NCI-H187 treated with DMSO at 0.1 percent for 48 hours (cell line): ENCODE data around the gene JCAD.

ENCODE experiments used
- DNase-seq: peaks from one replicate; lab custom pipeline; 2025; lab: John Stamatoyannopoulos, UW

Gene JCAD

GRCh38 chr10:30046476-30046875 is 12.9 kb downstream of the JCAD start:
- no peak for DNase-seq

DNA sequence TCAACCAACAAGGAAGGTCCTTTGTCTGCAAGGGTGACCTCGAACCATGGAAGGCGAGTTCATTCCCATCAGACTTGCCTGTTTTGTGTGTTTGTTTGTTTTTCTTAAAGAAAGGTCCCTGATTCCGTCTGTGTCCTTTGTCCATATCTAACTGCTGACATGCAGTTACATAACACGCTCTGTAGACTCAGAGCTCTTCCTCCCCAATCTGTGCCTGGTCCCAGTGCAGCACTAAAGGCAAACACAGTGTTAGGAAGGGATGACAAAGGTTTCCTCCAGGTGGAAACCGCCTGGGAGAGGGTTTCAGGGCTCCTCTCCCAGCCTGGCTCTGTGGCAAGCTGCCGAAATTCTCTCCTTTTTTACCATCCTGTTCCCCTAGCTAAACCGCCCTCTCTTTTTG is 13.4 kb downstream of the JCAD start:
- DNase-seq, result no peak

GRCh38 chr10:30043476-30044270 is 15.7 kb downstream of the JCAD start:
- no peak for DNase-seq

- DNase-seq, result no peak
Measured at GRCh38 chr10:30042820-30043219, 16.6 kb downstream of the JCAD start.

DNA sequence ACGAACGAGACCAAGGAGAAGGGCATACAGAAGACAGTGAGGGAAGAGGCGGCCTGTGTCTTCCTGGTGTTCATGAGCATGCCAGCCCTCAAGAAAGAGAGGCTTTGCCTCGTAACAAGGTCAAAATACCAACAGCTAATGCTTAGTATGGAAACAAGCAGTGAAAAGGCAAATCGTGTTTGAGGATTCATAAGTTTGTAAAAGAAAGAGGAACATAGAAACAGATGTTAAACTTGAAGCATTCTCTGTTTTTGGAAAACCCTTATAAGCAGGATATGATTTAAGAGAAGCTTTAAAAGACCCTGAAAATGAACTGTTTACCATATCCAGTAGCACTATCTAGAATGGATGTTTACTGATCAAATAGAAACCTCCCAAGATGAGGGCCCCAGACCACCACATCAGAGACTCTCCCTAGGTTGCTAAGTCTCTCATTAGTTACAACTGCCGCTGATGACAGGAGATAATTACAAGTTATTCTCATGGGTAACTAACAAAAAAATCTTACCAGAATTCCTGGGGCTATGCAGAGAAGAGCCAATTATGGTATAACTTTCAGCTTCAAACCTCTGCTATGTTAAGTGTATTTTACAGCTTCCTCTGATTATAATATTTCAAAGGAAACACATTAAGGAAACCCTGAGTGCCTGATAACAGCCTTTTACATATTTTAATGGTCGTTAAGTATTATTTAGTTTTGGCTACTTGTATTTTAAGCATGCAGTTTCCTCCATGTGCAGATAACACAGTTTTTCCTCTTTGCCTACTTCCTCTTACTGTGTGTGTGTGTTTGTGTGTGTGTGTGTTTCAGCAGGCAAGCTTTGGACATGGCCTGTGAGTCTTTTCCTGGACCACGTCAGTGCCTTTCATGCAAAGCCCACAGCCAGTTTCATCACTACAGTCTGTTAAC is 17.9 kb downstream of the JCAD start:
- no peak for DNase-seq

GRCh38 chr10:30040597-30040996 is 18.8 kb downstream of the JCAD start:
- no peak for DNase-seq

- no peak for DNase-seq
Measured at GRCh38 chr10:30039988-30040387, 19.4 kb downstream of the JCAD start.

DNA sequence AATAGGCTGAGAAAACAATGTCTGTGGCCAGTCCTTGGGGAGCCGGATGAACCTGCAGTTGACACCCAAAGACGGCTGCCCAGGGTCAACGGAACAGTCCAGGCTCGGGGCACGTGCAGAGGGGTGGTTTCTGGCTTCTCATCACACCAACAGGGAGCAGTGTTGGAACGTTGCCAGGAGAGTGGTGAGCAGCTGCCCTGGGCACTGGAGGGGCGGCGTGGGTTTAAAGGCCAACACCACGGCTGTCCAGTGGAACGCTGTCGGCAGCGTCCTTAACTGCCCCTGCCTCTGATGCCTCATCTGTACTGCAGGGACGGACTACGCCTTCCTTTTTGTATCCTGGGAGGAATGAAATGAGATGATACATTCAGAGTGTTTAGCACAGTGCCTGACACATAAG is 19.8 kb downstream of the JCAD start:
- DNase-seq, result no peak

DNA sequence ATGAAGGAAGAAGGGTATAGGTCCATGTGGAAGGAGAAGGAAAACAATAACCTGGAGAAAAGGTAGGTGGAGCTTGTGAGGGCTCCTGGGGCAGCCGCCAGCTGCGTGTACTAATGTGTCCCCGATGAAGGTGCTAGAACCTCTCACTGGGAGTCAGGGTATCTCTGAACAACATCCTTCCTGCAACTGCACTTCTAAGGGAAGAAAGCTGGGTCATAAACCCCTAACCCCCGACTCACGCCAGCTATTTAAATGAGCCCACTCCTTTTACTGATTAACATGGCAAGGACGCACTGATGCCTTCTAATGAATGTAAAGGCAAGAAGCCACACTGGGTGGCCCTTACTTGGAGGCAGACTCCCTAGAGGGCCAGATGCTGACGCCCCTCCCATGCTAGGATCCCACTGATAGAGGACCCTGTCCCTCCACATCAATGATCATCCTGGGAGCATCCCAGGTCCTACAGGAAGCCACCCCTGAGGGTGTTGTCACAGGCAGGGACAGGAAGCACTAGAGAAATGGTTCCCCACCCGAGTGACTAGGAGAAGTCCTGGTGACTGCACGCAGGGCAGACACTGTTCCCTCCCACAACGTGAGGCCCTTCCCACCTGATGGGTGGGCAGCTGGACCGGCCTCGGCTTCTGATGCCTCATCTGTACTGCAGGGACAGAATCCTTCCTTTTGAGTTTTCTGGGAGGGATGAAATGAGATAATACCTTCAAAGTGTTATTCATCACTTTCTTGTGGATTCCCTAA is 20.4 kb downstream of the JCAD start:
- DNase-seq, result no peak

GRCh38 chr10:30037620-30038336 is 21.6 kb downstream of the JCAD start:
- no peak for DNase-seq

GRCh38 chr10:30036811-30037210 is 22.6 kb downstream of the JCAD start:
- no peak for DNase-seq

GRCh38 chr10:30036341-30036740 is 23.0 kb downstream of the JCAD start:
- DNase-seq, result no peak

- DNase-seq, result no peak
Measured at GRCh38 chr10:30034433-30035137, 24.8 kb downstream of the JCAD start.

GRCh38 chr10:30032125-30032524 is 27.3 kb downstream of the JCAD start:
- DNase-seq, result no peak

- no peak for DNase-seq
Measured at GRCh38 chr10:30029872-30030256, 29.5 kb downstream of the JCAD start.

- DNase-seq, result no peak
Measured at GRCh38 chr10:30029164-30029871, 30.1 kb downstream of the JCAD start.

DNA sequence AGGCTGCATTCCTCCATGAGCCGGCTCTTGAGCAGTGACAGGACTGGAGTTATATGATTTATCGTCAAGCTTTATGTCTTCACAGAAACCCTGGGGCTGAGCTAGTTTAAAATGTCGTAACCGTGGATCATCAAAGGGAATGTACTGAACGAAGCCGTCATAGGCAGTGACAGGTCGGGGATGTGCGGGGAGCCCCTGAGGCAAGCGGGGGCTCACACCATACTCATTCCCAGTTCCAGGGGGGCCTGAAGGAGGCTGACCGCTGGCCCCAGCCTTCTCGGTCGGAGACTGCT is 30.7 kb downstream of the JCAD start:
- no peak for DNase-seq

DNA sequence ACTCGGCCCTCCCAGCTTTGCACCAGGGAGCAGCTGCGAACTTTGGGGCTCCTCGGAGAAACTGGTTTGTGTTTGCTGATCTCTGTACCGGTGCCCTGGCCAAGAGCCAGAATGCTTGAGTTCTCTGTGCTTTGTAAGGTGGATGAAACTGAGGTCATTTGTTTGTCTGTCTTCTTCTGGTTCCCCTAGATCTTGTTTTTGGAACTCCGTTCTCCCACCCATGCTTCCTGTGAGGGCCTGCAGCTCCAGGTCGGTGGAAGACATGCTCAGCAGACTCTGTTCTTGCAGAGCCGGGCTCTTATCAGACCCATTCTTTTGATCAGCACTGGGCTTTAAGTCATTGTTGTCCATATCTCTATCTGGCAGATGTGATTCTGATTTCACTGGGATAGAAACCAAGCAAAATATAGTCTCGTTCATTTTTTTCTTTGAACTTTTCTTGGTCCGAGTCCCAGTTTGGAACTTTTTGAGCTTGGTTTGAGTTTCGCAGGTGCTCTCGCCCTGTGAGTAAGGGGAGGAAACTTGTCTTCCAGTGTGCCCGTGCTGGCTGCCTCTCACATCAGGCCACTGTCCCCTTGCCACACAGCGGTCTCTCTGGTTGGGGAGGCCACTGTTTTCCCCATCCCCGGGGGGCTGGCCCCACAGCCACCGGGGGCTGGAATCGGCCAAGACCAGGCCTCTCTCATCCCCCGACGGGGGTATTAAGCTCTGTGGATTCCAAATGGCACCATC is 31.2 kb downstream of the JCAD start:
- no peak for DNase-seq

DNA sequence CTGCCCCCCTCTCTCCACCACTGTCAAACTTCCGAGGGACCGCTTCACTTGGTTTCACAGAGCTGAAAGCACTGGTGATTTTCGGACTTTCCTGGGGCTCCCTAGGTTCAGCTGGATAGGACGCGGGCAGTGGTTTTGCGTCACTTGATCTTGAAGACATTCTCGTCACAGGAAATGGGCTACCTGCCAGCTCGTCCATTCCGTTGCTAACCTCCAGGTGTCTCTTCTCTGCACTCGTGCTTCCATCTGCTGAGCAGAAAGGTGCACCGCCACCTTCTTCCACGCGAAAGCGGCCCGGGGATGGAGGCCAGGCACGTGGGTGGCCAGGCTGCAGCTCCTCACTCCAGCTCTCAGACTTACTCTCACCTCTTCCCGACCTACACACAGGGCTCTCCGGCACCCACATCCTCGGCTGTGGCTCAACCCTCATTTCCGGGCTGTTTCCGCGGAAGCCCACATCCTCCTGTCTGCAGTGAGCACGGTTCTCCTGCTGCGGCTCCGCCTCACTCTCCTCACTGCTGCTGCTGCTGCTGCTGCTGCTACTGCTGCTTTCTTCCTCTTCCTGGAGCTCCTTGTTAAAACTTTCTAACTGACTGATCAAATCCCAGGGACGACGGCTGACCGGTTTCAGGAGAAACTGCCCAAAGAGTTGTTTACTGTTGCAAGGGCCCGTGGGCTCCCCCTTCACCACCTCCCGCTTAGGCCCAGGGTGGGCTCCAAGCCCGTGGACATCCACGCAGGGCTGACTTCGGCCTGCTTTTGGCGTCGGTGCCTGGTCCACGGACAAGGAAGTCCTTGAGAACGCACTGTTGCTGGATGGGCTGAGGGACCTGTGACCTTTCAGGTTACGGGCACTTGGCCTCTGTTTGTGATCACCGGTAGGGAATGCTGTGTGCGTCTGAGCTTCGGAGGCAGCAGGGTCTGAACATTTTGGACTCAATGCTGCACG is 32.1 kb downstream of the JCAD start:
- DNase-seq, result peak; percentile 3
